K562 (cell line): Measurements from ENCODE around the gene CLCF1. TPM values are rescaled to one million over a fixed set of nuclear protein-coding genes. Genes with fewer than 3 reads are reported as not detected.
A peak's percentile ranks its signal among the peaks of the same experiment; 100 is the strongest.

Experiments used
- ATAC-seq: fragments of 200-7000 bp; cut with Tn5 transposase; 3 replicates; pipeline ENCODE4 v1.9.1; 2020; ENCODE audit warnings: moderate library complexity
- BruUV-seq: library from RNA; stranded (reverse); fragments of 400-500 nt; replicated peaks from 2 replicates; lab custom pipeline; 2021; lab: Mats Ljungman, UMichigan
- CTCF ChIA-PET: fragments of 300-600 bp; formaldehyde crosslinking; extraction: SDS; loops from one replicate; lab custom pipeline; 2021; ENCODE audit warnings: low intra/inter-chr PET ratio; lab: Yijun Ruan, JAX
- POLR2A ChIA-PET: fragments of 300-600, 350-650 bp; sonication (Branson Sonifier 250); formaldehyde crosslinking; extraction: SDS; loops from one replicate; lab custom pipeline; 2021; ENCODE audit warnings: antibody characterized with exemption, inconsistent platforms; lab: Yijun Ruan, JAX
- DNase-seq, 4 experiments: peaks; one replicate each; pipeline versions ENCODE4 v3.0.0 to v3.0.0-alpha.2; 2011 to 2018; ENCODE audit warnings: low spot score in 3 of 4, mixed read lengths in 3 of 4; ENCODE audit errors: extremely low read depth in 1 of 4
- FAIRE-seq: peaks from 2 replicates; lab custom pipeline; 2011; peaks lifted over from hg19 to GRCh38; lab: Jason Lieb, UNC
- H2AFZ ChIP-seq: 2 replicates; pipeline ENCODE4 v1.6.0; 2011; ENCODE audit warnings: low read depth, low read length, control low read depth, inconsistent platforms
- H3K27ac ChIP-seq: fragments of 200-600 bp; 3 replicates; pipeline ENCODE4 v1.8.0; 2011; ENCODE audit warnings: low read depth, mild to moderate bottlenecking, control low read depth, inconsistent platforms, low read length, moderate library complexity, mixed read lengths; ENCODE audit errors: extremely low read depth
- H3K27me3 ChIP-seq, 2 experiments: fragments of 300-600 bp in 1 of 2; 2 replicates in 1 of 2; 3 replicates in 1 of 2; pipeline versions ENCODE4 v1.6.0 to v1.8.0; 2011; ENCODE audit warnings: inconsistent platforms in 2 of 2, low read length in 2 of 2, mild to moderate bottlenecking in 1 of 2, mixed read lengths in 1 of 2, moderate library complexity in 1 of 2; ENCODE audit not compliant: control insufficient read depth in 2 of 2, insufficient read depth in 2 of 2
- H3K36me3 ChIP-seq: fragments of 300-600 bp; 3 replicates; pipeline ENCODE4 v1.8.0; 2011; ENCODE audit warnings: mild to moderate bottlenecking, low read length, inconsistent platforms; ENCODE audit not compliant: control insufficient read depth, insufficient read depth
- H3K4me1 ChIP-seq, 2 experiments: fragments of 200-600 bp in 1 of 2; replicated peaks in 1 of 2; 2 replicates in 1 of 2; 3 replicates in 1 of 2; pipeline versions ENCODE4 v1.5.1 to v1.8.0; 2011; ENCODE audit warnings: inconsistent platforms in 2 of 2, low read length in 2 of 2, mild to moderate bottlenecking in 1 of 2, mixed read lengths in 1 of 2, moderate library complexity in 1 of 2; ENCODE audit not compliant: control insufficient read depth in 2 of 2, insufficient read depth in 2 of 2
- H3K4me2 ChIP-seq: 2 replicates; pipeline ENCODE4 v1.6.1; 2011; ENCODE audit warnings: low read length, control low read depth, inconsistent platforms, mixed read lengths; ENCODE audit not compliant: insufficient read depth
- H3K4me3 ChIP-seq: fragments of 200-600 bp; sonication (generic), shearing (Covaris generic); 2 replicates; pipeline ENCODE4 v1.5.1; 2016; ENCODE audit warnings: control low read depth, inconsistent platforms
- H3K79me2 ChIP-seq: fragments of 200-600 bp; 3 replicates; pipeline ENCODE4 v1.8.0; 2011; ENCODE audit warnings: low read length, inconsistent platforms; ENCODE audit not compliant: control insufficient read depth, insufficient read depth
- H3K9ac ChIP-seq, 2 experiments: 2 replicates each; pipeline versions ENCODE4 v1.6.0 to v1.6.1; 2011; ENCODE audit warnings: low read depth in 2 of 2, low read length in 2 of 2, control low read depth in 1 of 2, inconsistent platforms in 1 of 2, mild to moderate bottlenecking in 1 of 2, mixed read lengths in 1 of 2; ENCODE audit not compliant: insufficient read depth in 1 of 2
- H3K9me1 ChIP-seq: one replicate; pipeline ENCODE4 v1.6.0; 2011; ENCODE audit warnings: inconsistent platforms, mild to moderate bottlenecking, low read length, moderate library complexity; ENCODE audit not compliant: control insufficient read depth, insufficient read depth
- H3K9me3 ChIP-seq: replicated peaks from 2 replicates; pipeline ENCODE4 v1.5.1; 2011; ENCODE audit warnings: low read depth, low read length, inconsistent platforms; ENCODE audit not compliant: control insufficient read depth, insufficient read depth
- H4K20me1 ChIP-seq: replicated peaks from 2 replicates; pipeline ENCODE4 v1.6.1; 2011; ENCODE audit warnings: low read length, inconsistent platforms, mixed read lengths; ENCODE audit not compliant: control insufficient read depth, insufficient read depth
- CREM ChIP-seq: IDR thresholded peaks from 2 replicates; pipeline ENCODE4 v1.6.1; 2014; ENCODE audit warnings: antibody characterized with exemption, low read depth
- IRF2 ChIP-seq: sonication (generic); formaldehyde crosslinking; IDR thresholded peaks from 2 replicates; pipeline ENCODE4 v1.8.1; 2022; ENCODE audit warnings: mild to moderate bottlenecking, missing genetic modification reagents
- LARP7 ChIP-seq: fragments of 450-650 bp; IDR thresholded peaks from 2 replicates; pipeline ENCODE4 v1.6.1; 2016
- NCOA2 ChIP-seq, 2 experiments: fragments of 450-650 bp; IDR thresholded peaks; 2 replicates each; pipeline ENCODE4 v1.6.1; 2018; ENCODE audit warnings: mild to moderate bottlenecking in 2 of 2, moderate library complexity in 1 of 2; ENCODE audit not compliant: partially characterized antibody in 2 of 2
- NONO ChIP-seq, 2 experiments: fragments of 200-400 bp in 1 of 2; fragments of 450-650 bp in 1 of 2; formaldehyde crosslinking in 1 of 2; IDR thresholded peaks; 2 replicates each; pipeline ENCODE4 v1.6.1; 2017; ENCODE audit warnings: low read depth in 2 of 2, mild to moderate bottlenecking in 2 of 2, moderate library complexity in 2 of 2, low read length in 1 of 2
- ZNF175 ChIP-seq: fragments of 200-800 bp; sonication (Bioruptor generic); IDR thresholded peaks from 2 replicates; pipeline ENCODE4 v1.6.1; 2016; ENCODE audit warnings: low read depth, mild to moderate bottlenecking, missing genetic modification characterization, missing compliant biosample characterization
- ZNF512 ChIP-seq: IDR thresholded peaks from 2 replicates; pipeline ENCODE4 v1.6.1; 2016; ENCODE audit warnings: missing genetic modification characterization, missing compliant biosample characterization
- ZNF639 ChIP-seq, 2 experiments: fragments of 200-800 bp in 1 of 2; sonication (Bioruptor generic) in 1 of 2; sonication (generic) in 1 of 2; formaldehyde crosslinking in 1 of 2; IDR thresholded peaks in 1 of 2; conservative IDR thresholded peaks in 1 of 2; 2 replicates each; pipeline versions ENCODE4 v1.5.0 to v1.6.1; 2016 to 2020; ENCODE audit warnings: missing compliant biosample characterization in 1 of 2, missing genetic modification characterization in 1 of 2, missing genetic modification reagents in 1 of 2
- ZNF79 ChIP-seq: fragments of 250-450 bp; sonication (Bioruptor Pico); IDR thresholded peaks from 2 replicates; pipeline ENCODE4 v1.4.0; 2020; ENCODE audit warnings: low read depth, mild to moderate bottlenecking, moderate library complexity
- WGBS: fragments of 100-300 bp; shearing (Covaris generic); methylation state at CpG from one replicate; pipeline ENCODE4 v1.1.6; 2016; ENCODE audit warnings: low coverage, mixed read lengths; ENCODE audit not compliant: insufficient coverage; ENCODE audit errors: missing lambda C conversion rate; 5-methylcytosine and 5-hydroxymethylcytosine counted together
- in situ Hi-C: fragments of 300-500 bp; cut with MboI; formaldehyde crosslinking; loops from 4 replicates; pipeline ENCODE4 v1.15.0; 2018; ENCODE audit warnings: inconsistent platforms, mixed read lengths
- intact Hi-C: fragments of 100-400 bp; cut with micrococcal nuclease; formaldehyde crosslinking; loops from 2 replicates; pipeline ENCODE4 v1.14.2; 2022
- polyA plus RNA-seq, 8 experiments: library from polyadenylated mRNA; depleted of rRNA in 4 of 8; stranded (reverse) in 5 of 8; unstranded in 3 of 8; fragments of >200 nt; fragmentation: Nextera tagmentation in 2 of 8; fragmentation: Illumina TruSeq in 1 of 8; extraction: Ambion mirVana in 2 of 8; extraction: Trizol in 1 of 8; gene quantifications; 2 replicates each; pipeline versions ENCODE4 v1.2.1 to v1.2.3, GENCODE V29; 2011 to 2014; ENCODE audit warnings: inconsistent platforms in 1 of 8, missing spikeins in 1 of 8
- total RNA-seq, 7 experiments: library from RNA; depleted of rRNA in 6 of 7; stranded (reverse); fragments of >200 nt in 6 of 7; fragmentation: Illumina TruSeq in 2 of 7; extraction: Trizol in 2 of 7; gene quantifications; 2 replicates each; pipeline versions ENCODE4 v1.2.1 to v1.2.3, GENCODE V29; 2011 to 2021; ENCODE audit warnings: low replicate concordance in 1 of 7

The CLCF1 gene
- total and polyA plus RNA-seq, 9 of the 15 experiments (the other 6 are each of a cell fraction or from before 2014, with no cell fraction given): 0.49 to 5.8 (median 3.0) TPM

GRCh38 chr11:67355794-67356386 lies 17.5 kb downstream of the CLCF1 start:
- Histone ChIP-seq H2AFZ (no peak overlapping the region), H3K4me1 (peaks cover 51 to 63% of the 10 kb centered on the region in 2 experiments), H3K79me2 (peaks cover 8% of the 10 kb centered on the region), H3K9me3 (no peaks in the 10 kb centered on the region), H3K36me3 (peaks cover 4% of the 10 kb centered on the region; the same call in 1 of the 3 replicates), H3K4me3 (no peak overlapping the region), H3K9me1 (no peaks in the 10 kb centered on the region), H3K27me3 (no peaks in the 10 kb centered on the region), H4K20me1 (no peaks in the 10 kb centered on the region), H3K9ac (peak overlapping the region; percentile 80 to 87), H3K27ac (peak overlapping the region; percentile 92), H3K4me2 (no peak overlapping the region; the same call in 1 of the 2 replicates)
- 67% methylated on average over 4 of the region's 4 CpGs for WGBS
- ATAC-seq: no peak
- ChIA-PET CTCF (interaction anchor here (1.6 to 3.7 kb wide), 3 partner anchors 18 to 26 kb away, joined by 6 to 41 read pairs (median 21); partner anchors contain the start of gene CLCF1), POLR2A (interaction anchor here (0.5 to 0.9 kb wide), 5 partner anchors 9 to 886 kb away, joined by 3 to 4 read pairs (median 3); no protein-coding TSS in a partner anchor)
- no peak for FAIRE-seq
- no TSS peak for BruUV-seq
- in situ Hi-C loops (no loop called here), intact Hi-C loops (loop anchor here (5.0 kb wide), 1 partner anchor 151 kb away; the partner anchor contains the start of genes CDK2AP2 and PITPNM1)
- DNase-seq: peak in 1 of 4 experiments; percentile 1
- TF ChIP-seq ZNF512 (tag) (no peak), LARP7 (no peak), ZNF639 (CRISPR knock-in tag; conservative IDR thresholded peaks at IDR 0.05 in 1 of 2, IDR thresholded peaks at IDR 0.05 in 1 of 2) (no peak), CREM (no peak), IRF2 (CRISPR knock-in tag) (no peak), NCOA2 (IDR thresholded peaks at IDR 0.05; ENCODE audit: partially characterized antibody in 2 of 2) (no peak), ZNF79 (no peak), ZNF175 (CRISPR knock-in tag) (no peak), NONO (IDR thresholded peaks at IDR 0.05; ENCODE audit: low read depth in 2 of 2, low read length in 1 of 2) (no peak)
